PFSK-1 (cell line): ENCODE results near the gene BMERB1.

Experiments used
- POLR2AphosphoS5 ChIP-seq: IDR thresholded peaks from 2 replicates; pipeline ENCODE4 v1.6.1; 2012; ENCODE audit warnings: low read depth, mild to moderate bottlenecking, control low read depth, low read length, moderate library complexity
- TAF1 ChIP-seq: IDR thresholded peaks from 2 replicates; pipeline ENCODE4 v1.6.1; 2012; ENCODE audit warnings: low read length, control low read depth, borderline replicate concordance; ENCODE audit not compliant: insufficient read depth
- TF ChIP-seq, protein P1 (sequence below), 2 experiments: IDR thresholded peaks; 2 replicates each; pipeline versions ENCODE4 v1.6.1 to v1.8.0; 2011 to 2012; ENCODE audit warnings: low read depth in 2 of 2, low read length in 2 of 2, control low read depth in 1 of 2, inconsistent platforms in 1 of 2, mild to moderate bottlenecking in 1 of 2, moderate library complexity in 1 of 2; ENCODE audit not compliant: insufficient read depth in 1 of 2

DNA sequence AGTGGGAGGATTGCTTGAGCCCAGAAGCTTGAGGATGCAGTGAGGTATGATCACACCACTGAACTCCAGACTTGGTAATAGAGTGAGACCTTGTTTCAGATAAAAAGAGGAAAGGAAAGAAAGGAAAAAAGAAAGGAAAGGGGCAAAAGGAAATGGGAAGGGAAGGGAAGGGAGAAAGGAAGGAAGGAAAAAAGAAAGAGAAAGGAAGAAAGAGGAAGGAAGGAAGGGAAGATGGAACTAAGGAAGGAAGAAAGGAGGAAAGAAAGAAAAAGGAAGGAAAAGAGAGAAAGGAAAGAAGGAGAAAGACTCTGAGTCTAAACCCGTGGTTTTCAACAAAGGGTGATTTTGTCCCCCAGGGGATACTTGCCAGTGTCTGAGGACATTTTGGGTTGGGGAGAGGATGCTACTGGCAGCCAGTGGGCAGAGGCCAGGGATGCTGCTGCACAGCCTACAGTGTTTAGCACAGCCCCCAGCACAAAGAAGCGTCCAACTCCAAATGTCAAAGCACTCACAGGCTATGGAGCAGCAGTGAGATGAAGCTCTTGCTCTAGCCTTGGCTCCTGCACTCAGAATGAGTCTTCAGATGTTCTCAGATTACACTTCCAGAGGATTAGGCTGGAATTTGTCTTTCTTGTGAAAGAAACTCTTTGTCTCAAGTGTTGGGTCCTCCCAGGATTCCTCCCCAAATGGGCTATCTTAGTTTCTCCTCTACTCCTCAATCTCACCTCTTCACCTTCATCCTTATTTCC lies 64.2 kb downstream of the BMERB1 start:
- TF ChIP-seq, protein P1, sequence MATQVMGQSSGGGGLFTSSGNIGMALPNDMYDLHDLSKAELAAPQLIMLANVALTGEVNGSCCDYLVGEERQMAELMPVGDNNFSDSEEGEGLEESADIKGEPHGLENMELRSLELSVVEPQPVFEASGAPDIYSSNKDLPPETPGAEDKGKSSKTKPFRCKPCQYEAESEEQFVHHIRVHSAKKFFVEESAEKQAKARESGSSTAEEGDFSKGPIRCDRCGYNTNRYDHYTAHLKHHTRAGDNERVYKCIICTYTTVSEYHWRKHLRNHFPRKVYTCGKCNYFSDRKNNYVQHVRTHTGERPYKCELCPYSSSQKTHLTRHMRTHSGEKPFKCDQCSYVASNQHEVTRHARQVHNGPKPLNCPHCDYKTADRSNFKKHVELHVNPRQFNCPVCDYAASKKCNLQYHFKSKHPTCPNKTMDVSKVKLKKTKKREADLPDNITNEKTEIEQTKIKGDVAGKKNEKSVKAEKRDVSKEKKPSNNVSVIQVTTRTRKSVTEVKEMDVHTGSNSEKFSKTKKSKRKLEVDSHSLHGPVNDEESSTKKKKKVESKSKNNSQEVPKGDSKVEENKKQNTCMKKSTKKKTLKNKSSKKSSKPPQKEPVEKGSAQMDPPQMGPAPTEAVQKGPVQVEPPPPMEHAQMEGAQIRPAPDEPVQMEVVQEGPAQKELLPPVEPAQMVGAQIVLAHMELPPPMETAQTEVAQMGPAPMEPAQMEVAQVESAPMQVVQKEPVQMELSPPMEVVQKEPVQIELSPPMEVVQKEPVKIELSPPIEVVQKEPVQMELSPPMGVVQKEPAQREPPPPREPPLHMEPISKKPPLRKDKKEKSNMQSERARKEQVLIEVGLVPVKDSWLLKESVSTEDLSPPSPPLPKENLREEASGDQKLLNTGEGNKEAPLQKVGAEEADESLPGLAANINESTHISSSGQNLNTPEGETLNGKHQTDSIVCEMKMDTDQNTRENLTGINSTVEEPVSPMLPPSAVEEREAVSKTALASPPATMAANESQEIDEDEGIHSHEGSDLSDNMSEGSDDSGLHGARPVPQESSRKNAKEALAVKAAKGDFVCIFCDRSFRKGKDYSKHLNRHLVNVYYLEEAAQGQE (IDR thresholded peaks at IDR 0.05; ENCODE audit: insufficient read depth in 1 of 2, low read depth in 2 of 2, low read length in 2 of 2) = no peak
- TF ChIP-seq POLR2AphosphoS5 (no peak), TAF1 (no peak)
